GM21737 (cell line): ENCODE data around the gene SERTAD1.

Source experiments
- ATAC-seq: cut with Tn5 transposase; IDR thresholded peaks from one replicate; pipeline ENCODE4 v1.9.1; 2021; ENCODE audit warnings: mild to moderate bottlenecking, moderate library complexity; ENCODE audit not compliant: unreplicated experiment

Gene SERTAD1

GRCh38 chr19:40407714-40408597 lies 17.8 kb downstream of the SERTAD1 start:
- ATAC-seq: no peak

GRCh38 chr19:40403262-40403984 lies 22.4 kb downstream of the SERTAD1 start:
- ATAC-seq: peak; percentile 57

GRCh38 chr19:40400559-40400958 lies 25.2 kb downstream of the SERTAD1 start:
- ATAC-seq: no peak

- ATAC-seq: no peak
Measured at GRCh38 chr19:40398417-40399131, 27.2 kb downstream of the SERTAD1 start.

GRCh38 chr19:40397568-40397906 lies 28.3 kb downstream of the SERTAD1 start:
- no peak for ATAC-seq

- no peak for ATAC-seq
Measured at GRCh38 chr19:40396886-40397567, 28.8 kb downstream of the SERTAD1 start.

- no peak for ATAC-seq
Measured at GRCh38 chr19:40395956-40396355, 29.8 kb downstream of the SERTAD1 start.

- no peak for ATAC-seq
Measured at GRCh38 chr19:40394816-40395210, 31.0 kb downstream of the SERTAD1 start.

GRCh38 chr19:40393894-40394815 lies 31.6 kb downstream of the SERTAD1 start:
- ATAC-seq: no peak

- no peak for ATAC-seq
Measured at GRCh38 chr19:40392894-40393517, 32.8 kb downstream of the SERTAD1 start.

- ATAC-seq: no peak
Measured at GRCh38 chr19:40392123-40392522, 33.7 kb downstream of the SERTAD1 start.

- no peak for ATAC-seq
Measured at GRCh38 chr19:40390084-40390742, 35.6 kb downstream of the SERTAD1 start, which contains the start of gene HIPK4. TSS of gene HIPK4 (minus strand) at chr19:40390181. CDS start at chr19:40389902, 279 bp downstream.

GRCh38 chr19:40389404-40390083 lies 36.2 kb downstream of the SERTAD1 start:
- no peak for ATAC-seq

- ATAC-seq: no peak
Measured at GRCh38 chr19:40388481-40388880, 37.3 kb downstream of the SERTAD1 start.

GRCh38 chr19:40387155-40387554 lies 38.6 kb downstream of the SERTAD1 start:
- no peak for ATAC-seq

GRCh38 chr19:40383668-40384248 lies 42.0 kb downstream of the SERTAD1 start:
- ATAC-seq: no peak

- no peak for ATAC-seq
Measured at GRCh38 chr19:40381321-40381720, 44.5 kb downstream of the SERTAD1 start.
